IMR-90 (cell line): ENCODE data around the gene URB1. TPM values are rescaled to one million over a fixed set of nuclear protein-coding genes. Genes with fewer than 3 reads are reported as not detected.

Source experiments
- ATAC-seq: fragments of 200-7000 bp; cut with Tn5 transposase; 2 replicates; pipeline ENCODE4 v1.9.1; 2020; ENCODE audit warnings: low read depth, mild to moderate bottlenecking, moderate library complexity
- BruUV-seq: library from RNA; stranded (reverse); fragments of 400-500 nt; replicated peaks from 2 replicates; lab custom pipeline; 2021; lab: Mats Ljungman, UMichigan
- CTCF ChIA-PET: fragments of 300-600 bp; formaldehyde crosslinking; extraction: SDS; loops from one replicate; lab custom pipeline; 2021; ENCODE audit warnings: antibody characterized with exemption; lab: Yijun Ruan, JAX
- POLR2A ChIA-PET: fragments of 300-600 bp; sonication (Branson Sonifier 250); formaldehyde crosslinking; loops from one replicate; lab custom pipeline; 2022; ENCODE audit warnings: antibody characterized with exemption; ENCODE audit not compliant: unreplicated experiment; lab: Charles Lee
- DNase-seq: peaks from one replicate; pipeline ENCODE4 v3.0.0; 2013
- H2AFZ ChIP-seq: replicated peaks from 2 replicates; pipeline ENCODE3; 2013; ENCODE audit warnings: low read length, mild to moderate bottlenecking; ENCODE audit not compliant: poor library complexity
- H2AK5ac ChIP-seq: 2 replicates; pipeline ENCODE4 v1.6.1; 2013; ENCODE audit warnings: low read depth, low read length, inconsistent platforms
- H2AK9ac ChIP-seq: replicated peaks from 2 replicates; pipeline ENCODE3; 2013; ENCODE audit warnings: mild to moderate bottlenecking, low read depth, low read length, moderate library complexity; ENCODE audit not compliant: poor library complexity
- H2BK120ac ChIP-seq: 2 replicates; pipeline ENCODE4 v1.6.1; 2013; ENCODE audit warnings: low read depth, low read length, inconsistent platforms
- H2BK15ac ChIP-seq: 3 replicates; pipeline ENCODE4 v1.6.1; 2013; ENCODE audit warnings: low read depth, low read length, inconsistent platforms
- H2BK20ac ChIP-seq: 2 replicates; pipeline ENCODE4 v1.6.1; 2013; ENCODE audit warnings: low read depth, mild to moderate bottlenecking, inconsistent platforms, low read length, moderate library complexity
- H2BK5ac ChIP-seq: 2 replicates; pipeline ENCODE4 v1.6.1; 2013; ENCODE audit warnings: mild to moderate bottlenecking, low read depth, low read length, inconsistent platforms; ENCODE audit not compliant: poor library complexity, severe bottlenecking
- H3K14ac ChIP-seq: replicated peaks from 2 replicates; pipeline ENCODE4 v1.6.1; 2013; ENCODE audit warnings: low read depth, low read length, inconsistent platforms
- H3K18ac ChIP-seq: 2 replicates; pipeline ENCODE4 v1.6.1; 2013; ENCODE audit warnings: low read depth, low read length, control low read depth
- H3K23ac ChIP-seq: 2 replicates; pipeline ENCODE4 v1.6.1; 2013; ENCODE audit warnings: low read depth, low read length, inconsistent platforms
- H3K27ac ChIP-seq: 2 replicates; pipeline ENCODE4 v1.5.1; 2013; ENCODE audit warnings: mild to moderate bottlenecking, control low read depth, low read length; ENCODE audit not compliant: insufficient read depth
- H3K27me3 ChIP-seq: 2 replicates; pipeline ENCODE4 v1.6.1; 2013; ENCODE audit warnings: low read length; ENCODE audit not compliant: control insufficient read depth, insufficient read depth
- H3K36me3 ChIP-seq: 2 replicates; pipeline ENCODE4 v1.6.1; 2013; ENCODE audit warnings: low read length, mixed read lengths; ENCODE audit not compliant: control insufficient read depth, insufficient read depth
- H3K4ac ChIP-seq: 2 replicates; pipeline ENCODE4 v1.6.1; 2013; ENCODE audit warnings: low read depth, low read length, inconsistent platforms
- H3K4me1 ChIP-seq: 2 replicates; pipeline ENCODE4 v1.6.1; 2013; ENCODE audit warnings: low read length, mixed read lengths; ENCODE audit not compliant: control insufficient read depth, insufficient read depth
- H3K4me2 ChIP-seq: 2 replicates; pipeline ENCODE4 v1.6.1; 2013; ENCODE audit warnings: low read depth, mild to moderate bottlenecking, control low read depth, low read length, moderate library complexity
- H3K4me3 ChIP-seq: 2 replicates; pipeline ENCODE4 v1.5.1; 2013; ENCODE audit warnings: low read depth, mild to moderate bottlenecking, control low read depth, low read length, moderate library complexity; ENCODE audit not compliant: insufficient read depth
- H3K56ac ChIP-seq: 2 replicates; pipeline ENCODE4 v1.6.1; 2013; ENCODE audit warnings: low read length, inconsistent platforms; ENCODE audit not compliant: insufficient read depth; ENCODE audit errors: extremely low read depth
- H3K79me1 ChIP-seq, 2 experiments: 2 replicates each; pipeline ENCODE4 v1.6.1; 2013; ENCODE audit warnings: low read length in 2 of 2, inconsistent platforms in 1 of 2, low read depth in 1 of 2
- H3K9ac ChIP-seq: 2 replicates; pipeline ENCODE4 v1.6.1; 2013; ENCODE audit warnings: low read depth, low read length, control low read depth
- H3K9me1 ChIP-seq: 2 replicates; pipeline ENCODE4 v1.6.1; 2013; ENCODE audit warnings: low read length, inconsistent platforms; ENCODE audit not compliant: insufficient read depth
- H3K9me3 ChIP-seq: 2 replicates; pipeline ENCODE4 v1.6.1; 2013; ENCODE audit warnings: low read length; ENCODE audit not compliant: control insufficient read depth, insufficient read depth
- H4K20me1 ChIP-seq: 2 replicates; pipeline ENCODE4 v1.6.1; 2013; ENCODE audit warnings: low read length, inconsistent platforms; ENCODE audit not compliant: insufficient read depth
- H4K5ac ChIP-seq: 2 replicates; pipeline ENCODE4 v1.6.1; 2013; ENCODE audit warnings: mild to moderate bottlenecking, low read depth, low read length, control low read depth
- H4K8ac ChIP-seq, 2 experiments: 2 replicates each; pipeline ENCODE4 v1.6.1; 2013; ENCODE audit warnings: low read depth in 2 of 2, low read length in 2 of 2, control low read depth in 1 of 2, inconsistent platforms in 1 of 2
- H4K91ac ChIP-seq: 2 replicates; pipeline ENCODE4 v1.6.1; 2013; ENCODE audit warnings: low read depth, low read length, inconsistent platforms; ENCODE audit not compliant: insufficient read depth
- CEBPB ChIP-seq: IDR thresholded peaks from 2 replicates; pipeline ENCODE4 v1.6.1; 2012; ENCODE audit warnings: low read depth, low read length, improper control_type of control experiment
- whole genome bisulfite sequencing, 2 experiments: methylation state at CpG; one replicate each; pipeline versions ENCODE4 v1.1.5 to v1.1.7; 2013; ENCODE audit warnings: missing lambda C conversion rate in 2 of 2; ENCODE audit not compliant: insufficient read length in 1 of 2; ENCODE audit errors: extremely low coverage in 2 of 2; 5-methylcytosine and 5-hydroxymethylcytosine counted together
- dilution Hi-C: fragments of 300-500 bp; cut with HindIII; formaldehyde crosslinking; loops from one replicate; pipeline ENCODE4 v1.14.3; 2018; ENCODE audit warnings: low sequenced_read_pairs; ENCODE audit not compliant: unreplicated experiment
- in situ Hi-C: fragments of 300-500 bp; cut with MboI; formaldehyde crosslinking; loops from 3 replicates; pipeline ENCODE4 v1.14.3; 2019; ENCODE audit warnings: low sequenced_read_pairs, inconsistent platforms, mixed read lengths
- intact Hi-C: fragments of 100-400 bp; cut with micrococcal nuclease; formaldehyde crosslinking; loops from 2 replicates; pipeline ENCODE4 v1.10.0; 2022
- polyA plus RNA-seq, 3 experiments: library from polyadenylated mRNA; depleted of rRNA; stranded (reverse); fragments of >200 nt; gene quantifications; 2 replicates each; pipeline ENCODE4 v1.2.3, GENCODE V29; 2012; ENCODE audit warnings: low replicate concordance in 1 of 3
- total RNA-seq: library from RNA; depleted of rRNA; stranded (reverse); fragments of >200 nt; gene quantifications from 2 replicates; pipeline ENCODE4 v1.2.3, GENCODE V29; 2012
- TF ChIP-seq, protein P1 (sequence below): conservative IDR thresholded peaks from 2 replicates; pipeline ENCODE4 v1.5.1; 2012; ENCODE audit warnings: mild to moderate bottlenecking, low read depth, low read length, improper control_type of control experiment
- TF ChIP-seq, protein P2 (sequence below): fragments of 150-350 bp; IDR thresholded peaks from 2 replicates; pipeline ENCODE4 v1.6.1; 2017; ENCODE audit warnings: mild to moderate bottlenecking, antibody characterized with exemption, low read length, low read depth

Gene URB1
- total and polyA plus RNA-seq, 2 of the 4 experiments (the other 2 are of a cell fraction) = 9.2 to 12.7 TPM

DNA sequence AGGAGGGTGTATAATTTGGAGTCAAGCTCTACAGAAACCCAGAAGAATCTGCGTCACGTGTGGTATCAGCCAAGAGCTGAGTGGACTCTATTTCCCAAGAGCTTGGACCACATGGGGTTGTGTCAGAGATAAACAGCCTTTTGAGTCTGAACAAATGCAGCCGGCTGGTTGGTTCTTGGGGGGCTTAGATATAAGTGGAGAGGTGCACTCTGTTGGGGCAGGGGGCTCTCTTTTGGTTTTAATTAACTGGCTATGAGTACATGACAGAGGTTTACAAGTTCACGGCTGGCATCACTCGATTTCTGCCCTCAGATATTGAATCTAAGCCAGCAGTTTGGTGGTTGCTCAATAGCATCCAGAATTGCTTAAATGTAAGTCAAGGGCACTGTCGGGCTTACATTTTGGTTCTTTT, 94.7 kb downstream of the URB1 start:
- no peaks in the 10 kb centered on the region for H4K20me1 ChIP-seq
- WGBS, 2 experiments = 43% methylated on average over 4 of the region's 6 CpGs; no CpG with 5 or more reads in 1 of the 2 experiments
- no peak overlapping the region for H2AK5ac ChIP-seq
- H3K4me3 ChIP-seq = no peak overlapping the region
- TF ChIP-seq, protein P1, sequence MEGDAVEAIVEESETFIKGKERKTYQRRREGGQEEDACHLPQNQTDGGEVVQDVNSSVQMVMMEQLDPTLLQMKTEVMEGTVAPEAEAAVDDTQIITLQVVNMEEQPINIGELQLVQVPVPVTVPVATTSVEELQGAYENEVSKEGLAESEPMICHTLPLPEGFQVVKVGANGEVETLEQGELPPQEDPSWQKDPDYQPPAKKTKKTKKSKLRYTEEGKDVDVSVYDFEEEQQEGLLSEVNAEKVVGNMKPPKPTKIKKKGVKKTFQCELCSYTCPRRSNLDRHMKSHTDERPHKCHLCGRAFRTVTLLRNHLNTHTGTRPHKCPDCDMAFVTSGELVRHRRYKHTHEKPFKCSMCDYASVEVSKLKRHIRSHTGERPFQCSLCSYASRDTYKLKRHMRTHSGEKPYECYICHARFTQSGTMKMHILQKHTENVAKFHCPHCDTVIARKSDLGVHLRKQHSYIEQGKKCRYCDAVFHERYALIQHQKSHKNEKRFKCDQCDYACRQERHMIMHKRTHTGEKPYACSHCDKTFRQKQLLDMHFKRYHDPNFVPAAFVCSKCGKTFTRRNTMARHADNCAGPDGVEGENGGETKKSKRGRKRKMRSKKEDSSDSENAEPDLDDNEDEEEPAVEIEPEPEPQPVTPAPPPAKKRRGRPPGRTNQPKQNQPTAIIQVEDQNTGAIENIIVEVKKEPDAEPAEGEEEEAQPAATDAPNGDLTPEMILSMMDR = no peak
- peak; percentile 68 for TF ChIP-seq CEBPB
- TF ChIP-seq, protein P2, sequence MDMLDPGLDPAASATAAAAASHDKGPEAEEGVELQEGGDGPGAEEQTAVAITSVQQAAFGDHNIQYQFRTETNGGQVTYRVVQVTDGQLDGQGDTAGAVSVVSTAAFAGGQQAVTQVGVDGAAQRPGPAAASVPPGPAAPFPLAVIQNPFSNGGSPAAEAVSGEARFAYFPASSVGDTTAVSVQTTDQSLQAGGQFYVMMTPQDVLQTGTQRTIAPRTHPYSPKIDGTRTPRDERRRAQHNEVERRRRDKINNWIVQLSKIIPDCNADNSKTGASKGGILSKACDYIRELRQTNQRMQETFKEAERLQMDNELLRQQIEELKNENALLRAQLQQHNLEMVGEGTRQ = peak; percentile 58
- no peaks in the 10 kb centered on the region for H3K4me1 ChIP-seq
- H3K18ac ChIP-seq = no peak overlapping the region
- dilution Hi-C loops = no loop called here
- no peak overlapping the region for H2BK15ac ChIP-seq
- H3K4me2 ChIP-seq = no peak overlapping the region
- peak; percentile 25 for DNase-seq
- BruUV-seq = no TSS peak
- H2AFZ ChIP-seq = no peak overlapping the region
- H2BK120ac ChIP-seq = no peak overlapping the region
- H3K27ac ChIP-seq = no peak overlapping the region
- ATAC-seq = peak; percentile 27
- H3K36me3 ChIP-seq = peaks cover 8% of the 10 kb centered on the region
- H3K9me1 ChIP-seq = peaks cover 9% of the 10 kb centered on the region
- no peak overlapping the region for H2AK9ac ChIP-seq
- H3K4ac ChIP-seq = no peak overlapping the region
- no peak overlapping the region for H4K91ac ChIP-seq
- intact Hi-C loops = no loop called here
- no peaks in the 10 kb centered on the region for H3K79me1 ChIP-seq
- in situ Hi-C loops = no loop called here
- no peak overlapping the region for H2BK5ac ChIP-seq
- no peaks in the 10 kb centered on the region for H3K27me3 ChIP-seq
- no peak overlapping the region for H3K9ac ChIP-seq
- no peak overlapping the region for H3K23ac ChIP-seq
- no peak overlapping the region for H4K8ac ChIP-seq
- POLR2A ChIA-PET = no interaction called here
- CTCF ChIA-PET = no interaction called here
- no peaks in the 10 kb centered on the region for H3K9me3 ChIP-seq
- H2BK20ac ChIP-seq = no peak overlapping the region
- no peak overlapping the region for H3K14ac ChIP-seq
- H3K56ac ChIP-seq = no peak overlapping the region
- H4K5ac ChIP-seq = no peak overlapping the region
